Liver (tissue), 9 donors: Measurements from ENCODE around the gene SLC24A3. TPM values are rescaled to one million over a fixed set of nuclear protein-coding genes. Genes with fewer than 3 reads are reported as not detected.

ENCODE experiments used
- DNase-seq: peaks from one replicate; pipeline ENCODE4 v3.0.0-alpha.2; 2017; ENCODE audit warnings: low spot score
- H3K27ac ChIP-seq, 2 donors: one replicate each; pipeline ENCODE4 v1.7.0; 2013; ENCODE audit warnings: inconsistent platforms in 2 of 2, low read length in 2 of 2, control low read depth in 1 of 2, low read depth in 1 of 2, mild to moderate bottlenecking in 1 of 2
- H3K27me3 ChIP-seq, 4 donors: one replicate each; pipeline versions ENCODE4 v1.6.1 to v1.7.0; 2013; ENCODE audit warnings: low read length in 3 of 4, inconsistent platforms in 1 of 4, mild to moderate bottlenecking in 1 of 4, moderate library complexity in 1 of 4; ENCODE audit not compliant: control insufficient read depth in 4 of 4, insufficient read depth in 4 of 4
- H3K36me3 ChIP-seq, 4 donors: one replicate each; pipeline versions ENCODE4 v1.6.1 to v1.7.0; 2013; ENCODE audit warnings: low read length in 3 of 4, mild to moderate bottlenecking in 3 of 4, low read depth in 1 of 4, moderate library complexity in 1 of 4; ENCODE audit not compliant: control insufficient read depth in 4 of 4, insufficient read depth in 3 of 4
- H3K4me1 ChIP-seq, 4 donors: one replicate each; pipeline versions ENCODE4 v1.6.1 to v1.7.0; 2013; ENCODE audit warnings: low read length in 3 of 4, mild to moderate bottlenecking in 3 of 4, moderate library complexity in 1 of 4; ENCODE audit not compliant: control insufficient read depth in 4 of 4, insufficient read depth in 4 of 4
- H3K4me3 ChIP-seq, 3 donors: one replicate each; pipeline versions ENCODE4 v1.6.1 to v1.7.0; 2013; ENCODE audit warnings: low read length in 3 of 3, control low read depth in 1 of 3, low read depth in 1 of 3, mild to moderate bottlenecking in 1 of 3
- H3K9ac ChIP-seq, 2 donors: one replicate each; pipeline ENCODE4 v1.7.0; 2013; ENCODE audit warnings: low read length in 2 of 2, mild to moderate bottlenecking in 2 of 2, moderate library complexity in 2 of 2, control low read depth in 1 of 2, low read depth in 1 of 2
- H3K9me3 ChIP-seq, 4 donors: one replicate each; pipeline versions ENCODE4 v1.6.1 to v1.7.0; 2013; ENCODE audit warnings: low read length in 3 of 4; ENCODE audit not compliant: control insufficient read depth in 4 of 4
- EGR1 ChIP-seq, 2 donors: IDR thresholded peaks; 2 replicates each; pipeline ENCODE4 v1.6.1; 2016 to 2018; ENCODE audit warnings: antibody characterized with exemption in 2 of 2, low read depth in 2 of 2
- FOXA2 ChIP-seq: IDR thresholded peaks from 2 replicates; pipeline ENCODE4 v1.6.1; 2016; ENCODE audit warnings: antibody characterized with exemption
- GABPA ChIP-seq, 2 donors: IDR thresholded peaks in 1 of 2; conservative IDR thresholded peaks in 1 of 2; 2 replicates each; pipeline ENCODE4 v1.6.1; 2016; ENCODE audit warnings: antibody characterized with exemption in 2 of 2, mild to moderate bottlenecking in 1 of 2, moderate library complexity in 1 of 2
- HNF4A ChIP-seq, 2 donors: conservative IDR thresholded peaks; 2 replicates each; pipeline ENCODE4 v1.6.1; 2016; ENCODE audit warnings: antibody characterized with exemption in 2 of 2, mild to moderate bottlenecking in 2 of 2
- HNF4G ChIP-seq: IDR thresholded peaks from 2 replicates; pipeline ENCODE4 v1.6.1; 2016; ENCODE audit warnings: antibody characterized with exemption
- JUND ChIP-seq, 2 donors: IDR thresholded peaks; 2 replicates each; pipeline ENCODE4 v1.6.1; 2016; ENCODE audit warnings: antibody characterized with exemption in 2 of 2
- MAX ChIP-seq: IDR thresholded peaks from 2 replicates; pipeline ENCODE4 v1.6.1; 2016; ENCODE audit warnings: antibody characterized with exemption
- NR2F2 ChIP-seq: IDR thresholded peaks from 2 replicates; pipeline ENCODE4 v1.6.1; 2016; ENCODE audit warnings: antibody characterized with exemption
- REST ChIP-seq: IDR thresholded peaks from 2 replicates; pipeline ENCODE4 v1.6.1; 2016; ENCODE audit warnings: antibody characterized with exemption, mild to moderate bottlenecking
- SP1 ChIP-seq: IDR thresholded peaks from 2 replicates; pipeline ENCODE4 v1.6.1; 2018; ENCODE audit warnings: antibody characterized with exemption, mild to moderate bottlenecking
- YY1 ChIP-seq: IDR thresholded peaks from 2 replicates; pipeline ENCODE4 v1.6.1; 2016; ENCODE audit warnings: antibody characterized with exemption, mild to moderate bottlenecking
- WGBS: extraction: QIAGEN DNeasy Blood & Tissue Kit; methylation state at CpG from one replicate; pipeline ENCODE4 v1.1.7; 2013; 5-methylcytosine and 5-hydroxymethylcytosine counted together
- polyA plus RNA-seq, 2 donors: library from polyadenylated mRNA; stranded (reverse) in 1 of 2; unstranded in 1 of 2; fragments of 200-250 nt in 1 of 2; fragments of >200 nt in 1 of 2; fragmentation: Nextera tagmentation in 1 of 2; extraction: Ambion mirVana in 1 of 2; gene quantifications; one replicate each; pipeline versions ENCODE4 v1.2.1 to v1.2.3, GENCODE V29; 2013 to 2015
- total RNA-seq, 2 donors: library from RNA; depleted of rRNA; stranded (reverse); fragments of >200 nt; gene quantifications; one replicate each; pipeline ENCODE4 v1.2.3, GENCODE V29; 2014
- TF ChIP-seq, protein P1 (sequence below): IDR thresholded peaks from 2 replicates; pipeline ENCODE4 v1.6.1; 2016; ENCODE audit warnings: antibody characterized with exemption
- TF ChIP-seq, protein P2 (sequence below): IDR thresholded peaks from 2 replicates; pipeline ENCODE4 v1.6.1; 2016; ENCODE audit warnings: antibody characterized with exemption
- TF ChIP-seq, protein P3 (sequence below): fragments of 150-350 bp; IDR thresholded peaks from 2 replicates; pipeline ENCODE4 v1.5.1; 2017; ENCODE audit warnings: improper control_type of control experiment, low read depth, low read length; ENCODE audit not compliant: missing input control
- donor health status: healthy.
- donor health status: healthy.
- donor health status: healthy.
- donor health status: healthy.
- donor health status: healthy.

The SLC24A3 gene
- total and polyA plus RNA-seq, 4 donors = 0.28 to 1.8 (median 0.46) TPM

GRCh38 chr20:19493794-19494495, 281.5 kb downstream of the SLC24A3 start:
- Histone ChIP-seq H3K27me3 (no peaks in the 10 kb centered on the region), H3K4me3 (no peak overlapping the region), H3K9me3 (no peaks in the 10 kb centered on the region), H3K27ac (no peak overlapping the region), H3K9ac (no peak overlapping the region), H3K36me3 (no peaks in the 10 kb centered on the region), H3K4me1 (no peaks in the 10 kb centered on the region)
- no peak for TF ChIP-seq NR2F2
- no peak for TF ChIP-seq JUND (IDR thresholded peaks at IDR 0.05)
- no peak for DNase-seq
- 69% methylated on average over 7 of the region's 7 CpGs for WGBS

GRCh38 chr20:19495905-19496703, 283.7 kb downstream of the SLC24A3 start:
- no peaks in the 10 kb centered on the region for H3K9me3 ChIP-seq
- WGBS = 75% methylated on average over 12 of the region's 12 CpGs
- no peaks in the 10 kb centered on the region for H3K4me1 ChIP-seq
- H3K27ac ChIP-seq = no peak overlapping the region
- TF ChIP-seq GABPA (IDR thresholded peaks at IDR 0.05 in 1 of 2, conservative IDR thresholded peaks at IDR 0.05 in 1 of 2) = no peak
- TF ChIP-seq SP1 = peak; percentile 25
- TF ChIP-seq, protein P1, sequence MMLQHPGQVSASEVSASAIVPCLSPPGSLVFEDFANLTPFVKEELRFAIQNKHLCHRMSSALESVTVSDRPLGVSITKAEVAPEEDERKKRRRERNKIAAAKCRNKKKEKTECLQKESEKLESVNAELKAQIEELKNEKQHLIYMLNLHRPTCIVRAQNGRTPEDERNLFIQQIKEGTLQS = no peak
- no peak for TF ChIP-seq YY1
- TF ChIP-seq, protein P2, sequence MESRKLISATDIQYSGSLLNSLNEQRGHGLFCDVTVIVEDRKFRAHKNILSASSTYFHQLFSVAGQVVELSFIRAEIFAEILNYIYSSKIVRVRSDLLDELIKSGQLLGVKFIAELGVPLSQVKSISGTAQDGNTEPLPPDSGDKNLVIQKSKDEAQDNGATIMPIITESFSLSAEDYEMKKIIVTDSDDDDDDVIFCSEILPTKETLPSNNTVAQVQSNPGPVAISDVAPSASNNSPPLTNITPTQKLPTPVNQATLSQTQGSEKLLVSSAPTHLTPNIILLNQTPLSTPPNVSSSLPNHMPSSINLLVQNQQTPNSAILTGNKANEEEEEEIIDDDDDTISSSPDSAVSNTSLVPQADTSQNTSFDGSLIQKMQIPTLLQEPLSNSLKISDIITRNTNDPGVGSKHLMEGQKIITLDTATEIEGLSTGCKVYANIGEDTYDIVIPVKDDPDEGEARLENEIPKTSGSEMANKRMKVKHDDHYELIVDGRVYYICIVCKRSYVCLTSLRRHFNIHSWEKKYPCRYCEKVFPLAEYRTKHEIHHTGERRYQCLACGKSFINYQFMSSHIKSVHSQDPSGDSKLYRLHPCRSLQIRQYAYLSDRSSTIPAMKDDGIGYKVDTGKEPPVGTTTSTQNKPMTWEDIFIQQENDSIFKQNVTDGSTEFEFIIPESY = no peak
- no peak for TF ChIP-seq REST
- TF ChIP-seq NR2F2 = peak; percentile 59
- no peak for TF ChIP-seq HNF4A (conservative IDR thresholded peaks at IDR 0.05)
- H3K27me3 ChIP-seq = no peaks in the 10 kb centered on the region
- no peak for DNase-seq
- no peaks in the 10 kb centered on the region for H3K36me3 ChIP-seq
- no peak overlapping the region for H3K4me3 ChIP-seq
- no peak overlapping the region for H3K9ac ChIP-seq

DNA sequence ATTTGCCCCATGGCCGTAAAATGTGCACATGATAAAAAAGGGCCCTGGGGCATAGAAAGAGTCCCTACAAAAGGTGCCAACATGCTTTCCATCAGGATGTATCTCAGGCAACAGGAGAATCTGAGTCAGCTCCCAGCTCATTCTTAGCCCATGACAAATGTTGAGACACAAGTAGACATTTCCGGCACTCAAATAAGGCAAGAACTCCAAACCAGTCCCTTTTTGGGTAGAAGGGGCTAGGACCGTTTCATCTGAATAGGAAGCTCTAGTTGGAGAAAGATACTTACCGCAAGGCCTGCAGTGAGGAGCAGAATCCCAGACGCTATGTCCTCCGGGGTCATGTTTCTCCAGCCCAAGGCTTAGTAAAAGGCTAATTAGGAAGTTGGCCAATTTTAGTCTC, 284.6 kb downstream of the SLC24A3 start:
- Histone ChIP-seq H3K9me3 (no peaks in the 10 kb centered on the region), H3K4me3 (no peak overlapping the region), H3K4me1 (no peaks in the 10 kb centered on the region), H3K27ac (no peak overlapping the region), H3K9ac (no peak overlapping the region), H3K27me3 (peaks cover 0 to 1% (median 0%) of the 10 kb centered on the region in 4 donors), H3K36me3 (no peaks in the 10 kb centered on the region)
- DNase-seq = no peak
- WGBS = 79% methylated on average over 6 of the region's 6 CpGs
- TF ChIP-seq HNF4G = no peak
- TF ChIP-seq MAX = no peak
- TF ChIP-seq, protein P3, sequence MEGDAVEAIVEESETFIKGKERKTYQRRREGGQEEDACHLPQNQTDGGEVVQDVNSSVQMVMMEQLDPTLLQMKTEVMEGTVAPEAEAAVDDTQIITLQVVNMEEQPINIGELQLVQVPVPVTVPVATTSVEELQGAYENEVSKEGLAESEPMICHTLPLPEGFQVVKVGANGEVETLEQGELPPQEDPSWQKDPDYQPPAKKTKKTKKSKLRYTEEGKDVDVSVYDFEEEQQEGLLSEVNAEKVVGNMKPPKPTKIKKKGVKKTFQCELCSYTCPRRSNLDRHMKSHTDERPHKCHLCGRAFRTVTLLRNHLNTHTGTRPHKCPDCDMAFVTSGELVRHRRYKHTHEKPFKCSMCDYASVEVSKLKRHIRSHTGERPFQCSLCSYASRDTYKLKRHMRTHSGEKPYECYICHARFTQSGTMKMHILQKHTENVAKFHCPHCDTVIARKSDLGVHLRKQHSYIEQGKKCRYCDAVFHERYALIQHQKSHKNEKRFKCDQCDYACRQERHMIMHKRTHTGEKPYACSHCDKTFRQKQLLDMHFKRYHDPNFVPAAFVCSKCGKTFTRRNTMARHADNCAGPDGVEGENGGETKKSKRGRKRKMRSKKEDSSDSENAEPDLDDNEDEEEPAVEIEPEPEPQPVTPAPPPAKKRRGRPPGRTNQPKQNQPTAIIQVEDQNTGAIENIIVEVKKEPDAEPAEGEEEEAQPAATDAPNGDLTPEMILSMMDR = no peak
- no peak for TF ChIP-seq EGR1 (IDR thresholded peaks at IDR 0.05; ENCODE audit: low read depth in 2 of 2)
- TF ChIP-seq HNF4A (conservative IDR thresholded peaks at IDR 0.05) = no peak
- TF ChIP-seq, protein P2 = no peak
- TF ChIP-seq NR2F2 = no peak
- no peak for TF ChIP-seq FOXA2
- TF ChIP-seq GABPA (IDR thresholded peaks at IDR 0.05 in 1 of 2, conservative IDR thresholded peaks at IDR 0.05 in 1 of 2) = no peak
